OCI-LY1 (cell line): ENCODE measurements around the gene ARL14.
"Not testable (repeated sequence)": the region's sequence is repeated elsewhere in the genome, so short reads cannot be mapped to it uniquely, and the experiment has no call there.

Experiments
- H2AFZ ChIP-seq: fragments of 200-600 bp; sonication (generic), shearing (Covaris generic); 2 replicates; pipeline ENCODE4 v1.6.0; 2014; ENCODE audit warnings: antibody characterized with exemption, mild to moderate bottlenecking, low read length
- H3F3A ChIP-seq: fragments of 200-600 bp; sonication (generic), shearing (Covaris generic); 2 replicates; pipeline ENCODE4 v1.6.0; 2014; ENCODE audit warnings: mild to moderate bottlenecking, antibody characterized with exemption, low read length, moderate library complexity; ENCODE audit not compliant: insufficient read depth
- H3K27ac ChIP-seq: fragments of 200-600 bp; sonication (generic); 2 replicates; pipeline ENCODE4 v1.5.1; 2014; ENCODE audit warnings: low read length, mixed run types, mild to moderate bottlenecking, low read depth; ENCODE audit not compliant: poor library complexity, severe bottlenecking
- H3K27me3 ChIP-seq: fragments of 200-600 bp; sonication (generic); 2 replicates; pipeline ENCODE4 v1.6.0; 2014; ENCODE audit warnings: antibody characterized with exemption, mild to moderate bottlenecking, low read length, moderate library complexity; ENCODE audit not compliant: insufficient read depth
- H3K36me3 ChIP-seq: fragments of 200-600 bp; sonication (generic); 2 replicates; pipeline ENCODE4 v1.6.1; 2014; ENCODE audit warnings: mild to moderate bottlenecking, antibody characterized with exemption, low read length, moderate library complexity, mixed read lengths; ENCODE audit not compliant: insufficient read depth
- H3K4me1 ChIP-seq: fragments of 200-600 bp; sonication (generic); 2 replicates; pipeline ENCODE4 v1.5.1; 2014; ENCODE audit warnings: mild to moderate bottlenecking, low read length, moderate library complexity; ENCODE audit not compliant: insufficient read depth, severe bottlenecking
- H3K4me2 ChIP-seq: fragments of 200-600 bp; sonication (generic), shearing (Covaris generic); 2 replicates; pipeline ENCODE4 v1.6.1; 2014; ENCODE audit warnings: low read length
- H3K4me3 ChIP-seq: fragments of 200-600 bp; sonication (generic); 2 replicates; pipeline ENCODE4 v1.5.1; 2014; ENCODE audit warnings: low read length, low read depth, mild to moderate bottlenecking, mixed read lengths; ENCODE audit not compliant: poor library complexity, severe bottlenecking
- H3K79me2 ChIP-seq: fragments of 200-600 bp; shearing (Covaris generic); 2 replicates; pipeline ENCODE4 v1.6.1; 2016; ENCODE audit warnings: mixed run types, low read length, mixed read lengths; ENCODE audit not compliant: insufficient read depth
- H3K9ac ChIP-seq: fragments of 200-600 bp; sonication (generic), shearing (Covaris generic); 2 replicates; pipeline ENCODE4 v1.6.1; 2014; ENCODE audit warnings: mild to moderate bottlenecking, low read length, mixed read lengths
- H3K9me2 ChIP-seq: fragments of 200-600 bp; sonication (generic), shearing (Covaris generic); 2 replicates; pipeline ENCODE4 v1.6.1; 2014; ENCODE audit warnings: low read depth, mild to moderate bottlenecking, low read length, mixed read lengths
- H3K9me3 ChIP-seq: fragments of 200-600 bp; shearing (Covaris generic); 2 replicates; pipeline ENCODE4 v1.6.1; 2014; ENCODE audit warnings: low read length, mixed read lengths
- H4K20me1 ChIP-seq: fragments of 200-600 bp; sonication (generic), shearing (Covaris generic); 2 replicates; pipeline ENCODE4 v1.6.0; 2016; ENCODE audit warnings: mild to moderate bottlenecking, low read length; ENCODE audit not compliant: insufficient read depth
- EZH2 ChIP-seq: fragments of 200-600 bp; sonication (generic), shearing (Covaris generic); IDR thresholded peaks from 2 replicates; pipeline ENCODE4 v1.8.0; 2017; ENCODE audit warnings: borderline replicate concordance, mixed run types, mild to moderate bottlenecking, antibody characterized with exemption, low read length, moderate library complexity, mixed read lengths
- TF ChIP-seq, protein P1 (sequence below): fragments of 200-600 bp; sonication (generic), shearing (Covaris generic); IDR thresholded peaks from 2 replicates; pipeline ENCODE4 v1.5.1; 2017; ENCODE audit warnings: mild to moderate bottlenecking, antibody characterized with exemption, low read length, moderate library complexity, mixed read lengths

ARL14 gene

DNA sequence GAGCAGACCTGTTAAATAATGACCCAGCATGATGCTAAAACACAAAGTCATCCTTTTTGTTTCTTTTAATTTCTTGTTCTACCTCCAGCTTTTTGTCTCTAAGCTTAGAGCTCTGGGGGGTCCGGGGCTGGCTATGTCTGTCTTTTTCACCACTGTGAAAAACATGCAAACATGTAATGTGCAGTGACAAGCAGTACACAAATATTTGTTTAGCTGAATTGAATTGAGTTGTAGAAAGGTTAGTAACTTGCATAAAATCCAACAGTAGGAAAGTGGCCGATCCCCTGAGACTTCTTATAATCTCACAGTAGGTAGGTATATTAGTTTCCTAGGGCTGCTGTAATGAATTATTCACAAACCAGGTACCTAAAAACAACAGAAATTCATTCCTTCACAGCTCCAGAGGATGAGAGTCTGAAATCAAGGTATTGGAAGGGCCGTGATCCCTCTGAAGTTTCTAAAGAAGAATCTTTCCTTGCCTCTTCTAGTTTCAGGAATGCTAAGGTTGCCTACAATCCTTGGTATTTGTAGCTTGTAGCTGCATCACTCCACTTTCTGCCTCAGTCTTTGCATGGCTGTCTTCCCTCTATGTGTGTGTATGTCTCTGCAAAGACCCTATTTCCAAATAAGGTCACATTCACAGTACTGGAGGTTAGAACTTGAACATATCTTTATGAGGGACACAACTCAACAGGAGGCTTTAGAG lies 32.7 kb downstream of the ARL14 start:
- no peaks in the 10 kb centered on the region for H4K20me1 ChIP-seq
- H3K4me1 ChIP-seq, result no peaks in the 10 kb centered on the region
- H3K4me3 ChIP-seq, result no peak overlapping the region
- H3K36me3 ChIP-seq, result no peaks in the 10 kb centered on the region
- TF ChIP-seq, protein P1, sequence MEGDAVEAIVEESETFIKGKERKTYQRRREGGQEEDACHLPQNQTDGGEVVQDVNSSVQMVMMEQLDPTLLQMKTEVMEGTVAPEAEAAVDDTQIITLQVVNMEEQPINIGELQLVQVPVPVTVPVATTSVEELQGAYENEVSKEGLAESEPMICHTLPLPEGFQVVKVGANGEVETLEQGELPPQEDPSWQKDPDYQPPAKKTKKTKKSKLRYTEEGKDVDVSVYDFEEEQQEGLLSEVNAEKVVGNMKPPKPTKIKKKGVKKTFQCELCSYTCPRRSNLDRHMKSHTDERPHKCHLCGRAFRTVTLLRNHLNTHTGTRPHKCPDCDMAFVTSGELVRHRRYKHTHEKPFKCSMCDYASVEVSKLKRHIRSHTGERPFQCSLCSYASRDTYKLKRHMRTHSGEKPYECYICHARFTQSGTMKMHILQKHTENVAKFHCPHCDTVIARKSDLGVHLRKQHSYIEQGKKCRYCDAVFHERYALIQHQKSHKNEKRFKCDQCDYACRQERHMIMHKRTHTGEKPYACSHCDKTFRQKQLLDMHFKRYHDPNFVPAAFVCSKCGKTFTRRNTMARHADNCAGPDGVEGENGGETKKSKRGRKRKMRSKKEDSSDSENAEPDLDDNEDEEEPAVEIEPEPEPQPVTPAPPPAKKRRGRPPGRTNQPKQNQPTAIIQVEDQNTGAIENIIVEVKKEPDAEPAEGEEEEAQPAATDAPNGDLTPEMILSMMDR, result no peak
- TF ChIP-seq EZH2, result no peak
- no peaks in the 10 kb centered on the region for H3K27me3 ChIP-seq
- no peak overlapping the region for H2AFZ ChIP-seq
- H3K9me2 ChIP-seq, result no peaks in the 10 kb centered on the region
- no peak overlapping the region for H3K4me2 ChIP-seq
- H3K9ac ChIP-seq, result no peak overlapping the region
- no peaks in the 10 kb centered on the region for H3K9me3 ChIP-seq
- H3K27ac ChIP-seq, result no peak overlapping the region
- no peaks in the 10 kb centered on the region for H3K79me2 ChIP-seq
- H3F3A ChIP-seq, result no peaks in the 10 kb centered on the region

DNA sequence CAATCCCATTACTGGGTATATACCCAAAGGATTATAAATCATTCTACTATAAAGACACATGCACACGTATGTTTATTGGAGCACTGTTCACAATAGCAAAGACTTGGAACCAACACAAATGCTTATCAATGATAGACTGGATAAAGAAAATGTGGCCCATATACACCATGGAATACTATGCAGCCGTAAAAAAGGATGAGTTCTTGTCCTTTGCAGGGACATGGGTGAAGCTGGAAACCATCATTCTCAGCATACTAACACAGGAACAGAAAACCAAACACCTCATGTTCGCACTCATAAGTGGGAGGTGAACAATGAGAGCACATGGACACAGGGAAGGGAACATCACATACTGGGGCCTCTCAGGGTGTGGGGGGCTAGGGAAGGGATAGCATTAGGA lies 36.2 kb downstream of the ARL14 start:
- not testable (repeated sequence) for H3K4me3 ChIP-seq, H3K9me3 ChIP-seq, H4K20me1 ChIP-seq, H3K9ac ChIP-seq, H3K9me2 ChIP-seq, H3K79me2 ChIP-seq, H3K36me3 ChIP-seq, H2AFZ ChIP-seq, H3K4me1 ChIP-seq, H3K27ac ChIP-seq, H3K27me3 ChIP-seq, H3K4me2 ChIP-seq, H3F3A ChIP-seq

DNA sequence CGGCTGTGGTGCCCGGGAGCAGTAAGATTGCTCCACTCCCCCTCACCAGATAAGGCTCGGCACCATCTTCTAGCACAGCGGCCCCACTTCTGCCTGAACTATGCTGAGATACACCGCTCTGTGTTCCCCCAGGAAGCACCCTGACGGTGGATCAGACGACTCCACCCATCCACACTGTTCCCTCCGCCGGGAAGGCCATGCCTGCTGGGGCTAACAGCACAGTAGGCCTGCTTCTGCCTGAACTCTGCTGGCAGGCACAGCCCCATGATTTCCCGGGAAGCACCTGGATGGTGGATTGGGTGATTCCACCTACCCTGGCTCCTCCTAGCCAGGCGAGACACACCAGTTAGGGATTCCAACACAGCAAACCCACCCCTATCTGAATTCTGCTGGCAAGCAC lies 42.8 kb downstream of the ARL14 start:
- H3K4me3 ChIP-seq, result no peak overlapping the region
- H2AFZ ChIP-seq, result no peak overlapping the region
- no peaks in the 10 kb centered on the region for H3K36me3 ChIP-seq
- H3F3A ChIP-seq, result no peaks in the 10 kb centered on the region
- H3K9ac ChIP-seq, result no peak overlapping the region
- no peaks in the 10 kb centered on the region for H4K20me1 ChIP-seq
- H3K4me2 ChIP-seq, result no peak overlapping the region
- H3K9me3 ChIP-seq, result 0 out of 2 replicates have a peak, but pooled peaks cover under 1% of the 10 kb centered on the region
- no peaks in the 10 kb centered on the region for H3K9me2 ChIP-seq
- no peak overlapping the region for H3K27ac ChIP-seq
- H3K27me3 ChIP-seq, result no peaks in the 10 kb centered on the region
- H3K4me1 ChIP-seq, result no peaks in the 10 kb centered on the region
- no peaks in the 10 kb centered on the region for H3K79me2 ChIP-seq
- no peak for TF ChIP-seq EZH2
- TF ChIP-seq, protein P1, result no peak

DNA sequence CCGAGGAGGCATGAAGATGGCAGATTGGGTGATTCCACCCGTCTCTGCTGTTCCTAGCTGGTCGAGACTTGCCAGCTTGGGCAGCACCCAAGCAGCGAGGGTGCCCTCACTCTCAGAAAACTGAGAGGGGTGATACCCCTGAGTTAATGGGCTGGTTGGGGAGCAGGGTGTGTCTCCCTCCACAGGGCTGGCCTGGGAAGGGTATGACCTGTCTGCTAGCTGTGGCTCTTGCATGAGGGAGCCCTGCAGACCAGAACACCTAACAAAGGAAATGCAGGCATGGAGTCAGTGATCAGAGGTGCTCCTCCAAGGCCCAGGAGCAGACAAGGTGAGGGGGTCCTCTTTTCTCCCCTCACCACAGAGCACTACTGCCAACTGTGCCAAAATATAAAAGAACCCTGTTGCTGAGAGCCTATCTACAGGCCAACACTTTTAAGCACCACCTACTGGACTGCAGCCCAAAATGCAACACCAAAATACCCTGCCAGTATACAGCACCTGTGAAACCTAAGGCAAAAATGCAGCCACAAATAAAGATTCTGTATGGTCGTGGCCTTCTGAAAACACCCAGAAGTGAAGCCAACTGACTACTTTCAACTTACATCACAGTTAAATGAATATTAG lies 43.3 kb downstream of the ARL14 start:
- no peaks in the 10 kb centered on the region for H4K20me1 ChIP-seq
- no peak for TF ChIP-seq EZH2
- TF ChIP-seq, protein P1, result peak; percentile 47
- no peak overlapping the region for H3K4me3 ChIP-seq
- H3K9me3 ChIP-seq, result 0 out of 2 replicates have a peak, but pooled peaks cover 3% of the 10 kb centered on the region
- no peak overlapping the region for H3K4me2 ChIP-seq
- no peak overlapping the region for H3K27ac ChIP-seq
- H3K79me2 ChIP-seq, result no peaks in the 10 kb centered on the region
- no peaks in the 10 kb centered on the region for H3F3A ChIP-seq
- H3K4me1 ChIP-seq, result no peaks in the 10 kb centered on the region
- no peaks in the 10 kb centered on the region for H3K36me3 ChIP-seq
- no peaks in the 10 kb centered on the region for H3K9me2 ChIP-seq
- H3K27me3 ChIP-seq, result no peaks in the 10 kb centered on the region
- H3K9ac ChIP-seq, result no peak overlapping the region
- no peak overlapping the region for H2AFZ ChIP-seq
